ENCODE results near the gene ROCK1. TPM values are rescaled to one million over a fixed set of nuclear protein-coding genes. Genes with fewer than 3 reads are reported as not detected.
A peak's percentile ranks its signal among the peaks of the same experiment; 100 is the strongest.

ROCK1 gene
- total RNA-seq, 2 donors from 2014 or later = 49.6 to 54.2 TPM

GRCh38 chr18:21112140-21112473 lies 494 bp upstream of the ROCK1 start:
- Mint-ChIP-seq H3K4me1 (peaks cover 3% of the 10 kb centered on the region), H3K36me3 (ENCODE audit: low read depth) (peaks cover 2% of the 10 kb centered on the region), H3K27me3 (ENCODE audit: insufficient read depth) (peaks cover 14% of the 10 kb centered on the region), H3K4me3 (no peak overlapping the region), H3K9me3 (no peaks in the 10 kb centered on the region), H3K27ac (peak overlapping the region; percentile 48)
- H3K9ac ChIP-seq (ENCODE audit: extremely low read depth, low read length, poor library complexity, severe bottlenecking) = peak overlapping the region; percentile 58
- H3K9me3 ChIP-seq (ENCODE audit: control insufficient read depth, low read length) = no peaks in the 10 kb centered on the region
- H3K27ac ChIP-seq (ENCODE audit: low read depth, low read length) = peak overlapping the region; percentile 76
- 0 to 1% methylated on average over 3 to 16 of the region's 16 CpGs for whole genome bisulfite sequencing, 2 experiments (ENCODE audit: insufficient coverage in 1 of 2, insufficient read length in 1 of 2)
- H3K36me3 ChIP-seq (ENCODE audit: control insufficient read depth, insufficient read depth, low read length) = no peaks in the 10 kb centered on the region
- no peaks in the 10 kb centered on the region for H3K4me1 ChIP-seq (ENCODE audit: control insufficient read depth, insufficient read depth, low read length)
- no peak for DNase-seq
- TF ChIP-seq, protein P1, sequence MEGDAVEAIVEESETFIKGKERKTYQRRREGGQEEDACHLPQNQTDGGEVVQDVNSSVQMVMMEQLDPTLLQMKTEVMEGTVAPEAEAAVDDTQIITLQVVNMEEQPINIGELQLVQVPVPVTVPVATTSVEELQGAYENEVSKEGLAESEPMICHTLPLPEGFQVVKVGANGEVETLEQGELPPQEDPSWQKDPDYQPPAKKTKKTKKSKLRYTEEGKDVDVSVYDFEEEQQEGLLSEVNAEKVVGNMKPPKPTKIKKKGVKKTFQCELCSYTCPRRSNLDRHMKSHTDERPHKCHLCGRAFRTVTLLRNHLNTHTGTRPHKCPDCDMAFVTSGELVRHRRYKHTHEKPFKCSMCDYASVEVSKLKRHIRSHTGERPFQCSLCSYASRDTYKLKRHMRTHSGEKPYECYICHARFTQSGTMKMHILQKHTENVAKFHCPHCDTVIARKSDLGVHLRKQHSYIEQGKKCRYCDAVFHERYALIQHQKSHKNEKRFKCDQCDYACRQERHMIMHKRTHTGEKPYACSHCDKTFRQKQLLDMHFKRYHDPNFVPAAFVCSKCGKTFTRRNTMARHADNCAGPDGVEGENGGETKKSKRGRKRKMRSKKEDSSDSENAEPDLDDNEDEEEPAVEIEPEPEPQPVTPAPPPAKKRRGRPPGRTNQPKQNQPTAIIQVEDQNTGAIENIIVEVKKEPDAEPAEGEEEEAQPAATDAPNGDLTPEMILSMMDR (conservative IDR thresholded peaks at IDR 0.05) = no peak
- H3K27me3 ChIP-seq (ENCODE audit: control insufficient read depth, insufficient read depth, low read length, poor library complexity, severe bottlenecking) = no peaks in the 10 kb centered on the region
- peak overlapping the region; percentile 98 for H3K4me3 ChIP-seq (ENCODE audit: low read length)

GRCh38 chr18:21110713-21111345 lies 784 bp downstream of the ROCK1 start:
- Mint-ChIP-seq H3K4me3 (no peak overlapping the region), H3K36me3 (ENCODE audit: low read depth) (peaks cover 2% of the 10 kb centered on the region), H3K27me3 (ENCODE audit: insufficient read depth) (peaks cover 14% of the 10 kb centered on the region), H3K9me3 (no peaks in the 10 kb centered on the region), H3K27ac (peak overlapping the region; percentile 92), H3K4me1 (peaks cover 3% of the 10 kb centered on the region)
- peak overlapping the region; percentile 100 for H3K4me3 ChIP-seq (ENCODE audit: low read length)
- H3K27ac ChIP-seq (ENCODE audit: low read depth, low read length) = peak overlapping the region; percentile 93
- DNase-seq = peak; percentile 74
- H3K27me3 ChIP-seq (ENCODE audit: control insufficient read depth, insufficient read depth, low read length, poor library complexity, severe bottlenecking) = no peaks in the 10 kb centered on the region
- 0 to 1% methylated on average over 22 to 47 of the region's 47 CpGs for WGBS, 2 experiments (ENCODE audit: insufficient coverage in 1 of 2, insufficient read length in 1 of 2)
- no peaks in the 10 kb centered on the region for H3K4me1 ChIP-seq (ENCODE audit: control insufficient read depth, insufficient read depth, low read length)
- H3K9ac ChIP-seq (ENCODE audit: extremely low read depth, low read length, poor library complexity, severe bottlenecking) = peak overlapping the region; percentile 49
- TF ChIP-seq, protein P1 (conservative IDR thresholded peaks at IDR 0.05) = no peak
- no peaks in the 10 kb centered on the region for H3K9me3 ChIP-seq (ENCODE audit: control insufficient read depth, low read length)
- no peaks in the 10 kb centered on the region for H3K36me3 ChIP-seq (ENCODE audit: control insufficient read depth, insufficient read depth, low read length)

DNA sequence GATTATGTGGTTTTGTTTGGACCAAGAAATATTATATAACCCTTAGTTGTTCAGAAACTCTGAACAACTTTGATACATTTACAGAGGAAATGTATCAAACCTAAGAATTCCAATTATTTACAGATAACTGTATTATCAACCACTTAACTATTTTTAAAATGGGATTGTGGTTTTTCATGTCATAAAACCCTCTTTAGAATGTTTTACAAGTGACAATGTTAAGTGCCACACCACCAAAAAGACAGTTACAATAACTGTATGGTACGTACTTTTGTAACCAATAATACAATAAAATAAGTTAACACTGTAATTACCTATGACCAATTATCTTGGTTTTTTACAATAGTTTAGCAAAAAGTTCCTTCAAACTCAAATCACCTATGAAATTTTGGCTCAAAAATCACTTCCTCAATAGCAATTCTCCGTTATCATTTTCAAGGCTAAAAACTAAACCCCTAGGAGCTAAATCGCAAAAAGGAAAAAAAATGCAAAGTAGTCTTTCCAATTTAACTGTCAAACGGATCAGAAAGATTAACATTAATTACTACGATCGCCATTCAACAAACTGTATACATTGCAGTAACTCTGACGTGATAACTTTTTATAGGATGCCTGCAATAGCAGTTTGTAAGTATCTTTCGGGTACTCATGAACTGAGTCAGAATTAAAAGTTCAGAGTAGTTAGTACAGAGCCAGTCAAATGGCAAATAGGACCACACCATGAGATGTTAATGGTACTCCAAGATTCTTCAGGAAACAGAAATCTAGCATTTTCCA lies 1.5 kb downstream of the ROCK1 start:
- H3K27me3 ChIP-seq (ENCODE audit: control insufficient read depth, insufficient read depth, low read length, poor library complexity, severe bottlenecking) = no peaks in the 10 kb centered on the region
- no peak overlapping the region for H3K27ac ChIP-seq (ENCODE audit: low read depth, low read length)
- TF ChIP-seq, protein P1 (conservative IDR thresholded peaks at IDR 0.05) = no peak
- H3K4me1 ChIP-seq (ENCODE audit: control insufficient read depth, insufficient read depth, low read length) = no peaks in the 10 kb centered on the region
- Mint-ChIP-seq H3K27me3 (ENCODE audit: insufficient read depth) (peaks cover 14% of the 10 kb centered on the region), H3K4me3 (no peak overlapping the region), H3K36me3 (ENCODE audit: low read depth) (peaks cover 2% of the 10 kb centered on the region), H3K27ac (peak overlapping the region; percentile 7), H3K4me1 (peaks cover 3% of the 10 kb centered on the region), H3K9me3 (no peaks in the 10 kb centered on the region)
- no peaks in the 10 kb centered on the region for H3K9me3 ChIP-seq (ENCODE audit: control insufficient read depth, low read length)
- 2 to 3% methylated on average over 7 to 8 of the region's 8 CpGs for WGBS, 2 experiments (ENCODE audit: insufficient coverage in 1 of 2, insufficient read length in 1 of 2)
- peak overlapping the region; percentile 49 for H3K9ac ChIP-seq (ENCODE audit: extremely low read depth, low read length, poor library complexity, severe bottlenecking)
- peak overlapping the region; percentile 100 for H3K4me3 ChIP-seq (ENCODE audit: low read length)
- no peaks in the 10 kb centered on the region for H3K36me3 ChIP-seq (ENCODE audit: control insufficient read depth, insufficient read depth, low read length)
- no peak for DNase-seq
